Measurements from ENCODE around the gene TECRL. TPM values are rescaled to one million over a fixed set of nuclear protein-coding genes. Genes with fewer than 3 reads are reported as not detected.

Gene TECRL
- polyA plus RNA-seq, 4 donors = not detected

- DNase-seq (ENCODE audit: low read depth in 4 of 4, low spot score in 2 of 4) = no peak
Observed at GRCh38 chr4:64334964-64335363, 74.3 kb downstream of the TECRL start.

- no peak for DNase-seq (ENCODE audit: low read depth in 4 of 4, low spot score in 2 of 4)
Observed at GRCh38 chr4:64330143-64330542, 79.1 kb downstream of the TECRL start.

- no peak for DNase-seq (ENCODE audit: low read depth in 4 of 4, low spot score in 2 of 4)
Observed at GRCh38 chr4:64327237-64327636, 82.0 kb downstream of the TECRL start.

- DNase-seq (ENCODE audit: low read depth in 4 of 4, low spot score in 2 of 4) = no peak
Observed at GRCh38 chr4:64326507-64326906, 82.7 kb downstream of the TECRL start.

- DNase-seq (ENCODE audit: low read depth in 4 of 4, low spot score in 2 of 4) = no peak
Observed at GRCh38 chr4:64306255-64306565, 103.0 kb downstream of the TECRL start.

- DNase-seq (ENCODE audit: low read depth in 4 of 4, low spot score in 2 of 4) = no peak
Observed at GRCh38 chr4:64305565-64306254, 103.5 kb downstream of the TECRL start.

- no peak for DNase-seq (ENCODE audit: low read depth in 4 of 4, low spot score in 2 of 4)
Observed at GRCh38 chr4:64272432-64272831, 136.8 kb downstream of the TECRL start.

- DNase-seq (ENCODE audit: low read depth in 4 of 4, low spot score in 2 of 4) = no peak
Observed at GRCh38 chr4:64271601-64272081, 137.6 kb downstream of the TECRL start.

GRCh38 chr4:64266669-64267068, 142.6 kb downstream of the TECRL start:
- DNase-seq (ENCODE audit: low read depth in 4 of 4, low spot score in 2 of 4) = no peak

- no peak for DNase-seq (ENCODE audit: low read depth in 4 of 4, low spot score in 2 of 4)
Observed at GRCh38 chr4:64266263-64266662, 143.0 kb downstream of the TECRL start.

GRCh38 chr4:64251781-64252180, 157.5 kb downstream of the TECRL start:
- no peak for DNase-seq (ENCODE audit: low read depth in 4 of 4, low spot score in 2 of 4)

GRCh38 chr4:64250488-64250887, 158.8 kb downstream of the TECRL start:
- DNase-seq (ENCODE audit: low read depth in 4 of 4, low spot score in 2 of 4) = no peak

- DNase-seq (ENCODE audit: low read depth in 4 of 4, low spot score in 2 of 4) = no peak
Observed at GRCh38 chr4:64250061-64250460, 159.2 kb downstream of the TECRL start.

- no peak for DNase-seq (ENCODE audit: low read depth in 4 of 4, low spot score in 2 of 4)
Observed at GRCh38 chr4:64248186-64248585, 161.1 kb downstream of the TECRL start.

GRCh38 chr4:64230709-64231310, 178.4 kb downstream of the TECRL start:
- no peak for DNase-seq (ENCODE audit: low read depth in 4 of 4, low spot score in 2 of 4)

Data from left renal cortex interstitium (tissue), 4 donors.